Neural cell (in vitro differentiated cells): ENCODE data around the gene CPNE2. TPM values are rescaled to one million over a fixed set of nuclear protein-coding genes. Genes with fewer than 3 reads are reported as not detected.

Experiments used
- H2AFZ ChIP-seq: fragments of 200-600, 300-800 bp; sonication (generic), shearing (Covaris generic); 2 replicates; pipeline ENCODE4 v1.6.0; 2014; ENCODE audit warnings: low read depth, mild to moderate bottlenecking, antibody characterized with exemption, low read length, moderate library complexity
- H3F3A ChIP-seq: fragments of 200-600 bp; shearing (Covaris generic); 2 replicates; pipeline ENCODE4 v1.6.1; 2016; ENCODE audit warnings: mild to moderate bottlenecking, moderate library complexity, mixed read lengths, antibody characterized with exemption, low read length; ENCODE audit not compliant: insufficient read depth, poor library complexity, severe bottlenecking
- H3K27ac ChIP-seq: fragments of 200-600, 300-800 bp; sonication (generic), shearing (Covaris generic); 2 replicates; pipeline ENCODE4 v1.5.1; 2014; ENCODE audit warnings: mild to moderate bottlenecking, low read length, moderate library complexity
- H3K27me3 ChIP-seq: fragments of 300-800, 200-600 bp; sonication (generic), shearing (Covaris generic); 2 replicates; pipeline ENCODE4 v1.6.0; 2014; ENCODE audit warnings: mild to moderate bottlenecking, low read depth, low read length, moderate library complexity; ENCODE audit not compliant: insufficient read depth
- H3K36me3 ChIP-seq: fragments of 300-800, 200-600 bp; sonication (generic), shearing (Covaris generic); 2 replicates; pipeline ENCODE4 v1.5.1; 2014; ENCODE audit warnings: mild to moderate bottlenecking, antibody characterized with exemption, low read length, moderate library complexity; ENCODE audit not compliant: insufficient read depth
- H3K4me2 ChIP-seq: fragments of 300-800, 200-600 bp; sonication (generic), shearing (Covaris generic); 2 replicates; pipeline ENCODE4 v1.6.0; 2014; ENCODE audit warnings: mild to moderate bottlenecking, low read length
- H3K4me3 ChIP-seq: fragments of 300-800, 200-600 bp; sonication (generic), shearing (Covaris generic); 2 replicates; pipeline ENCODE4 v1.5.1; 2014; ENCODE audit warnings: mild to moderate bottlenecking, low read length, moderate library complexity
- H3K79me2 ChIP-seq: fragments of 200-600 bp; shearing (Covaris generic); replicated peaks from 2 replicates; pipeline ENCODE4 v1.6.0; 2014; ENCODE audit warnings: mild to moderate bottlenecking, low read length, moderate library complexity; ENCODE audit not compliant: insufficient read depth
- H3K9ac ChIP-seq: fragments of 300-800, 200-600 bp; sonication (generic), shearing (Covaris generic); 2 replicates; pipeline ENCODE4 v1.6.1; 2016; ENCODE audit warnings: mild to moderate bottlenecking, low read length, mixed read lengths
- H3K9me2 ChIP-seq: fragments of 200-600 bp; shearing (Covaris generic); 2 replicates; pipeline ENCODE4 v1.6.1; 2016; ENCODE audit warnings: mild to moderate bottlenecking, low read length, mixed read lengths; ENCODE audit not compliant: insufficient read depth
- H3K9me3 ChIP-seq: fragments of 200-600, 300-800 bp; sonication (generic), shearing (Covaris generic); 2 replicates; pipeline ENCODE4 v1.6.1; 2016; ENCODE audit warnings: mild to moderate bottlenecking, mixed run types, low read length, moderate library complexity, mixed read lengths
- H4K20me1 ChIP-seq: fragments of 200-600 bp; shearing (Covaris generic); 2 replicates; pipeline ENCODE4 v1.6.1; 2016; ENCODE audit warnings: mild to moderate bottlenecking, mixed run types; ENCODE audit not compliant: insufficient read depth
- EP300 ChIP-seq: fragments of 450-650 bp; conservative IDR thresholded peaks from 2 replicates; pipeline ENCODE4 v1.6.1; 2014; ENCODE audit warnings: antibody characterized with exemption, mild to moderate bottlenecking, moderate library complexity; ENCODE audit not compliant: poor library complexity, severe bottlenecking
- EZH2 ChIP-seq: fragments of 200-600, 300-800 bp; shearing (Covaris generic), sonication (generic); IDR thresholded peaks from 2 replicates; pipeline ENCODE4 v1.6.1; 2014; ENCODE audit warnings: antibody characterized with exemption, low read length, borderline replicate concordance, mild to moderate bottlenecking; ENCODE audit not compliant: insufficient read depth, poor library complexity, severe bottlenecking
- MXI1 ChIP-seq: fragments of 450-650 bp; conservative IDR thresholded peaks from 2 replicates; pipeline ENCODE4 v1.6.1; 2014; ENCODE audit warnings: antibody characterized with exemption, mild to moderate bottlenecking; ENCODE audit not compliant: poor library complexity, severe bottlenecking
- POLR2AphosphoS5 ChIP-seq: IDR thresholded peaks from 2 replicates; pipeline ENCODE4 v1.6.1; 2012
- RAD21 ChIP-seq: fragments of 450-650 bp; conservative IDR thresholded peaks from 2 replicates; pipeline ENCODE4 v1.6.1; 2014; ENCODE audit warnings: antibody characterized with exemption, mild to moderate bottlenecking, moderate library complexity
- SMC3 ChIP-seq: fragments of 450-650 bp; conservative IDR thresholded peaks from 2 replicates; pipeline ENCODE4 v1.6.1; 2014; ENCODE audit warnings: antibody characterized with exemption, mild to moderate bottlenecking, moderate library complexity; ENCODE audit not compliant: poor library complexity
- TAF1 ChIP-seq: IDR thresholded peaks from 2 replicates; pipeline ENCODE4 v1.6.1; 2012; ENCODE audit warnings: low read depth
- polyA plus RNA-seq: library from polyadenylated mRNA; depleted of rRNA; stranded (reverse); fragments of >200 nt; gene quantifications from 2 replicates; pipeline ENCODE4 v1.2.3, GENCODE V29; 2014
- TF ChIP-seq, protein P1 (sequence below): fragments of 450-650 bp; IDR thresholded peaks from 2 replicates; pipeline ENCODE4 v1.5.1; 2014; ENCODE audit warnings: antibody characterized with exemption, mild to moderate bottlenecking, moderate library complexity; ENCODE audit not compliant: poor library complexity, severe bottlenecking
- TF ChIP-seq, protein P2 (sequence below): IDR thresholded peaks from 2 replicates; pipeline ENCODE4 v1.6.1; 2012; ENCODE audit warnings: borderline replicate concordance

The CPNE2 gene
- polyA plus RNA-seq, 1 donor from 2014 or later = 18.6 TPM

DNA sequence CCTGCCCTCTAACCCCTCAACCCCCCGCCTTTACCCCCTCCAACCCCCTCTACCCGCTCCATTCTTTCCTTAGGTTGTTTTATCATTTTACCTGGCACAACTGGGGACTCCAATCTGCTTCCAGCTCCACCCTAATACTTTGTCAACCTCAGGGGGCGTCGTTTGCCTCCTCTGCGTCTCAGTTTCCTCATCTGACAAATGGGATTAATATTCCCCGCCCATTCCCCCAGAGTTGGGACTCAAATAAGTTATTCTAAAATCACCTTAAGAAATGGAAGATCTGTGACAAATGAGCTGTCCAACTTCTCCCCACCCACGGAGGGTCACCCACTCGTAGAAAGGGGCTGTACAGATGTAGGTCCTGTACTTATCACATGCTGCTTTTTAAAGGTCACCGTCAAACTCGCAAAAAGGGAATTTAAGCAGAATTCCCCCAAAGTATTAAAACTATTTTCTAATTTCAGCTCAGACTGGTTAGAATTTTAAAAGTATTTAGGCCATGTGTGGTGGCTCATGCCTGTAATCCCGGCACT, 40.6 kb upstream of the CPNE2 start:
- H3K79me2 ChIP-seq = no peaks in the 10 kb centered on the region
- no peaks in the 10 kb centered on the region for H4K20me1 ChIP-seq
- H3K4me2 ChIP-seq = no peak overlapping the region
- no peaks in the 10 kb centered on the region for H3K36me3 ChIP-seq
- no peak overlapping the region for H2AFZ ChIP-seq
- H3K27ac ChIP-seq = no peak overlapping the region
- H3K9me3 ChIP-seq = no peaks in the 10 kb centered on the region
- TF ChIP-seq, protein P1, sequence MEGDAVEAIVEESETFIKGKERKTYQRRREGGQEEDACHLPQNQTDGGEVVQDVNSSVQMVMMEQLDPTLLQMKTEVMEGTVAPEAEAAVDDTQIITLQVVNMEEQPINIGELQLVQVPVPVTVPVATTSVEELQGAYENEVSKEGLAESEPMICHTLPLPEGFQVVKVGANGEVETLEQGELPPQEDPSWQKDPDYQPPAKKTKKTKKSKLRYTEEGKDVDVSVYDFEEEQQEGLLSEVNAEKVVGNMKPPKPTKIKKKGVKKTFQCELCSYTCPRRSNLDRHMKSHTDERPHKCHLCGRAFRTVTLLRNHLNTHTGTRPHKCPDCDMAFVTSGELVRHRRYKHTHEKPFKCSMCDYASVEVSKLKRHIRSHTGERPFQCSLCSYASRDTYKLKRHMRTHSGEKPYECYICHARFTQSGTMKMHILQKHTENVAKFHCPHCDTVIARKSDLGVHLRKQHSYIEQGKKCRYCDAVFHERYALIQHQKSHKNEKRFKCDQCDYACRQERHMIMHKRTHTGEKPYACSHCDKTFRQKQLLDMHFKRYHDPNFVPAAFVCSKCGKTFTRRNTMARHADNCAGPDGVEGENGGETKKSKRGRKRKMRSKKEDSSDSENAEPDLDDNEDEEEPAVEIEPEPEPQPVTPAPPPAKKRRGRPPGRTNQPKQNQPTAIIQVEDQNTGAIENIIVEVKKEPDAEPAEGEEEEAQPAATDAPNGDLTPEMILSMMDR = no peak
- TF ChIP-seq SMC3 (no peak), POLR2AphosphoS5 (no peak), TAF1 (no peak), MXI1 (no peak), RAD21 (no peak), EP300 (no peak), EZH2 (no peak)
- TF ChIP-seq, protein P2, sequence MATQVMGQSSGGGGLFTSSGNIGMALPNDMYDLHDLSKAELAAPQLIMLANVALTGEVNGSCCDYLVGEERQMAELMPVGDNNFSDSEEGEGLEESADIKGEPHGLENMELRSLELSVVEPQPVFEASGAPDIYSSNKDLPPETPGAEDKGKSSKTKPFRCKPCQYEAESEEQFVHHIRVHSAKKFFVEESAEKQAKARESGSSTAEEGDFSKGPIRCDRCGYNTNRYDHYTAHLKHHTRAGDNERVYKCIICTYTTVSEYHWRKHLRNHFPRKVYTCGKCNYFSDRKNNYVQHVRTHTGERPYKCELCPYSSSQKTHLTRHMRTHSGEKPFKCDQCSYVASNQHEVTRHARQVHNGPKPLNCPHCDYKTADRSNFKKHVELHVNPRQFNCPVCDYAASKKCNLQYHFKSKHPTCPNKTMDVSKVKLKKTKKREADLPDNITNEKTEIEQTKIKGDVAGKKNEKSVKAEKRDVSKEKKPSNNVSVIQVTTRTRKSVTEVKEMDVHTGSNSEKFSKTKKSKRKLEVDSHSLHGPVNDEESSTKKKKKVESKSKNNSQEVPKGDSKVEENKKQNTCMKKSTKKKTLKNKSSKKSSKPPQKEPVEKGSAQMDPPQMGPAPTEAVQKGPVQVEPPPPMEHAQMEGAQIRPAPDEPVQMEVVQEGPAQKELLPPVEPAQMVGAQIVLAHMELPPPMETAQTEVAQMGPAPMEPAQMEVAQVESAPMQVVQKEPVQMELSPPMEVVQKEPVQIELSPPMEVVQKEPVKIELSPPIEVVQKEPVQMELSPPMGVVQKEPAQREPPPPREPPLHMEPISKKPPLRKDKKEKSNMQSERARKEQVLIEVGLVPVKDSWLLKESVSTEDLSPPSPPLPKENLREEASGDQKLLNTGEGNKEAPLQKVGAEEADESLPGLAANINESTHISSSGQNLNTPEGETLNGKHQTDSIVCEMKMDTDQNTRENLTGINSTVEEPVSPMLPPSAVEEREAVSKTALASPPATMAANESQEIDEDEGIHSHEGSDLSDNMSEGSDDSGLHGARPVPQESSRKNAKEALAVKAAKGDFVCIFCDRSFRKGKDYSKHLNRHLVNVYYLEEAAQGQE = no peak
- H3K27me3 ChIP-seq = no peaks in the 10 kb centered on the region
- H3K9ac ChIP-seq = no peak overlapping the region
- H3K9me2 ChIP-seq = no peaks in the 10 kb centered on the region
- no peaks in the 10 kb centered on the region for H3F3A ChIP-seq
- no peak overlapping the region for H3K4me3 ChIP-seq

DNA sequence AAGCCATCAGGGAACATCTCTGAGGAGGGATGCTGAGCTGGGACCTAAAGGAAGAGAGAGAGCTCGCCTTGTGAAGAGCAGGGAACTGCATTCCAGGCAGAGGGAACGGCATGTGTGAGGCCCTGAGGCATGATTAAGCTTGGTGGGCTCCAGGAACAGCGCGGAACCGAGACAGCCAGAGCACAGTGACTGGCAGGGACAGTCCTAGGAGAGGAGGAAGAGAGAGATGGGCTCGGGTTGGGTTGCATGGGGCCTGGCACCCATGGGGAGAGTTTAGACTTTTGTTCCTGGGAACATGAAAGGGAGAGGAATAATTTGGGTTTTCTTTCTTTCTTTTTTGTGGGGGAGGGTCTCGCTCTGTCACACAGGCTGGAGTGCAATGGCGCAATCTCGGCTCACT, 39.2 kb upstream of the CPNE2 start:
- no peaks in the 10 kb centered on the region for H3K9me2 ChIP-seq
- TF ChIP-seq, protein P1 = no peak
- TF ChIP-seq RAD21 = no peak
- H3F3A ChIP-seq = no peaks in the 10 kb centered on the region
- no peak overlapping the region for H2AFZ ChIP-seq
- no peak overlapping the region for H3K4me3 ChIP-seq
- H3K9ac ChIP-seq = no peak overlapping the region
- no peaks in the 10 kb centered on the region for H3K9me3 ChIP-seq
- H3K27ac ChIP-seq = no peak overlapping the region
- no peaks in the 10 kb centered on the region for H3K36me3 ChIP-seq
- no peaks in the 10 kb centered on the region for H3K27me3 ChIP-seq
- H4K20me1 ChIP-seq = no peaks in the 10 kb centered on the region
- H3K4me2 ChIP-seq = no peak overlapping the region
- H3K79me2 ChIP-seq = no peaks in the 10 kb centered on the region
